Left lung (tissue), 10 donors: ENCODE data around the gene SH3BP5. TPM values are rescaled to one million over a fixed set of nuclear protein-coding genes. Genes with fewer than 3 reads are reported as not detected.

Experiments used
- ATAC-seq: fragments of 200-7000 bp; cut with Tn5 transposase; one replicate; pipeline ENCODE4 v1.9.1; 2020; ENCODE audit warnings: moderate library complexity
- DNase-seq, 4 donors: peaks; one replicate each; pipeline ENCODE4 v3.0.0-alpha.2; 2013 to 2020
- H3K27ac ChIP-seq, 2 donors: fragments of 200-600 bp; sonication (generic) in 1 of 2; one replicate each; pipeline versions ENCODE4 v1.5.0 to v1.8.0; 2020 to 2021
- H3K27me3 ChIP-seq, 2 donors: fragments of 200-600 bp; sonication (generic) in 1 of 2; one replicate each; pipeline versions ENCODE4 v1.5.0 to v1.8.0; 2020 to 2021
- H3K36me3 ChIP-seq, 2 donors: fragments of 200-600 bp; sonication (generic) in 1 of 2; one replicate each; pipeline versions ENCODE4 v1.5.0 to v1.8.0; 2020 to 2021
- H3K4me1 ChIP-seq, 2 donors: fragments of 200-600 bp; one replicate each; pipeline ENCODE4 v1.8.0; 2021
- H3K4me3 ChIP-seq, 2 donors: fragments of 200-600 bp; sonication (generic) in 1 of 2; one replicate each; pipeline versions ENCODE4 v1.5.0 to v1.8.0; 2020 to 2021; ENCODE audit warnings: mild to moderate bottlenecking in 1 of 2
- H3K9me3 ChIP-seq, 2 donors: fragments of 200-600 bp; sonication (generic) in 1 of 2; one replicate each; pipeline versions ENCODE4 v1.5.0 to v1.8.0; 2020 to 2021
- intact Hi-C, 2 donors: fragments of 100-400 bp; cut with DNase I; formaldehyde crosslinking; loops; one replicate each; pipeline versions ENCODE4 v1.11.2 to v1.14.2; 2022
- polyA plus RNA-seq, 6 donors: library from polyadenylated mRNA; unstranded; fragments of 120-200 nt; gene quantifications; one replicate each; pipeline ENCODE4 v1.2.1, GENCODE V29; 2013; ENCODE audit not compliant: insufficient read length in 6 of 6
- total RNA-seq, 2 donors: library from RNA; stranded (reverse); fragmentation: NEBNext Ultra II Directional; extraction: Animal tissue kit (Norgen Biotek cat#: 25700); gene quantifications; one replicate each; pipeline ENCODE4 v1.2.1, GENCODE V29; 2021
- TF ChIP-seq, protein P1 (sequence below), 2 donors: fragments of 200-600 bp; sonication (generic) in 1 of 2; IDR thresholded peaks; one replicate each; pipeline versions ENCODE4 v1.5.0 to v1.8.0; 2021; ENCODE audit warnings: antibody characterized with exemption in 2 of 2
- donor health status: DM: no; HTN: yes; CAD: no.
- donor health status: DM: no; HTN: no; CAD: no.

Gene SH3BP5
- total and polyA plus RNA-seq, 8 donors, result 53.3 to 65.5 (median 60.9) TPM

DNA sequence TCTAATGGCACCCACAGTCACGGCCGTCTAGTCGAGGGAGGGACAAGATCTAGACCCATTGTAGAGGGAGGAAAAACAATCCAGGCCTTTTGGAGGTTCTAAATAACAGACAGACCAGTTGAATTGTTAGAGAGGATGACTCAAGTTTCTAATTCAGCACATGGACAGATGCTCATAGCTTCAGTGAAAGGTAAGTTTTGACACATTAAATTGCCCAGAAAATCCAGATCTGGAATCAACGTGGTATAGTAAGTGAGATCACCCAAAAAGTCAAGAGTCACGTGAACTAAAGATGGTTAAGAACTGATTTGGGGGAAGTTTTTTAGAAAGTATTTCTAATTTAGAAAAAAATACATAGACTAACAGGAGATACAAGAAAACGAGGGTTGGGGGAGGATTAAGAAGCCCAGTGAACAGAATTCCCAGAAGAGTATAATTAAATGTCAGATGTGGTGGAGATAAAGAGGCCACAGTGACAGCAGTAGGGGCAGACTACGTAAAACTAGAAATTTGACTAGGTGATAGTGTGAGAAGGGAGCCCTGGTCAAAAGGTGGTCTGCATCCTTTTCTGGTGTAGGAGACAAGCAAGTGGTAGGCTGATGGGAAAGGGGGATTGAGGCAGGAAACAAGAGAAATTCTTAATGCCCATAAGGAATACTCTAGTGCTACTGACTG lies 79.2 kb downstream of the SH3BP5 start:
- TF ChIP-seq, protein P1, sequence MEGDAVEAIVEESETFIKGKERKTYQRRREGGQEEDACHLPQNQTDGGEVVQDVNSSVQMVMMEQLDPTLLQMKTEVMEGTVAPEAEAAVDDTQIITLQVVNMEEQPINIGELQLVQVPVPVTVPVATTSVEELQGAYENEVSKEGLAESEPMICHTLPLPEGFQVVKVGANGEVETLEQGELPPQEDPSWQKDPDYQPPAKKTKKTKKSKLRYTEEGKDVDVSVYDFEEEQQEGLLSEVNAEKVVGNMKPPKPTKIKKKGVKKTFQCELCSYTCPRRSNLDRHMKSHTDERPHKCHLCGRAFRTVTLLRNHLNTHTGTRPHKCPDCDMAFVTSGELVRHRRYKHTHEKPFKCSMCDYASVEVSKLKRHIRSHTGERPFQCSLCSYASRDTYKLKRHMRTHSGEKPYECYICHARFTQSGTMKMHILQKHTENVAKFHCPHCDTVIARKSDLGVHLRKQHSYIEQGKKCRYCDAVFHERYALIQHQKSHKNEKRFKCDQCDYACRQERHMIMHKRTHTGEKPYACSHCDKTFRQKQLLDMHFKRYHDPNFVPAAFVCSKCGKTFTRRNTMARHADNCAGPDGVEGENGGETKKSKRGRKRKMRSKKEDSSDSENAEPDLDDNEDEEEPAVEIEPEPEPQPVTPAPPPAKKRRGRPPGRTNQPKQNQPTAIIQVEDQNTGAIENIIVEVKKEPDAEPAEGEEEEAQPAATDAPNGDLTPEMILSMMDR (IDR thresholded peaks at IDR 0.05), result no peak
- no peaks in the 10 kb centered on the region for H3K27me3 ChIP-seq
- no peaks in the 10 kb centered on the region for H3K9me3 ChIP-seq
- no peak overlapping the region for H3K27ac ChIP-seq
- H3K36me3 ChIP-seq, result peaks cover 9 to 100% of the 10 kb centered on the region in 2 donors
- DNase-seq, result no peak
- no peaks in the 10 kb centered on the region for H3K4me1 ChIP-seq
- H3K4me3 ChIP-seq, result no peak overlapping the region
- intact Hi-C loops, result no loop called here
- no peak for ATAC-seq

DNA sequence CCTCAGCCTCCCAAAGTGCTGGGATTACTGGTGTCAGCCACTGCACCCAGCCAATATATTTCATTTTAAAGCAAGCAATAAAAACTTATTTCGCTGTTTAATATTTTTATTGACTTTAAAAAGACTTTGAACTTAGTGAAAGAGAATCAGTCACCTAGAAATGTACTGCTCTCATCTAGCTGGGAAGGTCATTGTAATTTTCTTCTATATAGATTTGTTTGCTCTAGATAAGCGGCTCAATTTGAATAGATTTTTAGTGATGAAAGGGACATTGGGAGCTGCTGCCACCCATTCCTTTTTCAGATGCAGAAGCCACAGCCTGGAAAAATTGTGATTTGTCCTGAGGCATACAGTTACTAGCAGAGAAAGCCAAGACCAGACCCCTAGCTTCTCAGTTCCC lies 86.2 kb downstream of the SH3BP5 start:
- peaks cover 3 to 100% of the 10 kb centered on the region in 2 donors for H3K36me3 ChIP-seq
- no peaks in the 10 kb centered on the region for H3K9me3 ChIP-seq
- H3K4me3 ChIP-seq, result no peak overlapping the region
- H3K27me3 ChIP-seq, result no peaks in the 10 kb centered on the region
- intact Hi-C loops, result no loop called here
- no peak overlapping the region for H3K27ac ChIP-seq
- TF ChIP-seq, protein P1 (IDR thresholded peaks at IDR 0.05), result no peak
- H3K4me1 ChIP-seq, result no peaks in the 10 kb centered on the region
- no peak for DNase-seq
- ATAC-seq, result no peak

DNA sequence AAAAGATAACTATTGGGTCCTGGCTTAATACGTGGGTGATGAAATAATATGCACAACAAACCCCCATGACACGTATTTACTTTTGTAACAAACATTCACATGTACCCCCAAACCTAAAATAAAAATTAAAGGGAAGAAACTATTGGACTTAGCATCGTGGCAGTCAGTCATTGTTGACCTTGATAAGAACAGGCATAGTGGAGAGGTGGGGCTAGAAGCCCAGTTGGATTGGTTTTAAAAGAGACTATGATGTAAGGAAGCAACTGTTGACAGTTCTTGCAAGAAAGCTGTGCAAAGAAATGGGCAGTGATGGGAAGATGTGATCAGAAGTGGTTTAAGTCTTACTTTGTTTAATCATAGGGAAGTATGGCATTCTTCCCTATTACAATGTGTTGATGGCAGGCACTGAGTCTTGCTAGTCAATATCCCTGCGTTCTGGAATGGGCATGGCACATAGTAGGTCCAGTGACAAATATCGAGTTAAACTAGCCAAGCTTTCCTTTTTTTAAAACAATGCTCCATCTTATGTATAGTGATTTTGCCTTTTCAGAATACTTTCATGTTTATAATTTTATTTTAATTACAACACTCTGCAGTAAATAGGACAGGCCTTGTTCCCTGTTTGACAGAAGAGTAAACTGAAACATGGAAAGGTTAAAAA lies 88.4 kb downstream of the SH3BP5 start:
- Histone ChIP-seq H3K9me3 (no peaks in the 10 kb centered on the region), H3K36me3 (peaks cover 5 to 99% of the 10 kb centered on the region in 2 donors), H3K27ac (no peak overlapping the region), H3K4me3 (no peak overlapping the region), H3K4me1 (no peaks in the 10 kb centered on the region), H3K27me3 (no peaks in the 10 kb centered on the region)
- TF ChIP-seq, protein P1 (IDR thresholded peaks at IDR 0.05), result no peak
- no peak for DNase-seq
- no peak for ATAC-seq
- intact Hi-C loops, result no loop called here

DNA sequence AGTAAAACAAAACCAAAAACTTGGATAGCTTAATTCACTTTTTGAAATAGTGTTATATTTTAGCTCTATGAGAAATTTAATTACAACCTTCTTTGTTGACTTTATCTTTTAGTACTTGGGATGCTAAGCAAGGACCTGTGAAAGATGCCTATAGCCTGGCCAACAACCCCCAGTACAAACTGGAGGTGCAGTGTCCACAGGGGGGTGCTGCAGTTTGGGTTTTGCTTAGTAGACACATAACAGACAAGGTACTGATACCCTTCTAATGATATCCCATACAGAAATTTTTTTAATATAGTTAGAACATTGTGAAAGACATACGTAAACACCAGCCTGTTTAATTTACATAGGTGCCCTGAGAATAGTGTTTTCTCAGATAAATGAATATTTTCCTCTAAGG lies 91.0 kb downstream of the SH3BP5 start:
- no peaks in the 10 kb centered on the region for H3K9me3 ChIP-seq
- TF ChIP-seq, protein P1 (IDR thresholded peaks at IDR 0.05), result peak; percentile 23 to 33
- no peaks in the 10 kb centered on the region for H3K4me1 ChIP-seq
- no peak overlapping the region for H3K27ac ChIP-seq
- H3K4me3 ChIP-seq, result no peak overlapping the region
- H3K27me3 ChIP-seq, result no peaks in the 10 kb centered on the region
- H3K36me3 ChIP-seq, result peaks cover 3 to 96% of the 10 kb centered on the region in 2 donors
- DNase-seq (no peak), ATAC-seq (peak; percentile 41)
- intact Hi-C loops, result no loop called here

DNA sequence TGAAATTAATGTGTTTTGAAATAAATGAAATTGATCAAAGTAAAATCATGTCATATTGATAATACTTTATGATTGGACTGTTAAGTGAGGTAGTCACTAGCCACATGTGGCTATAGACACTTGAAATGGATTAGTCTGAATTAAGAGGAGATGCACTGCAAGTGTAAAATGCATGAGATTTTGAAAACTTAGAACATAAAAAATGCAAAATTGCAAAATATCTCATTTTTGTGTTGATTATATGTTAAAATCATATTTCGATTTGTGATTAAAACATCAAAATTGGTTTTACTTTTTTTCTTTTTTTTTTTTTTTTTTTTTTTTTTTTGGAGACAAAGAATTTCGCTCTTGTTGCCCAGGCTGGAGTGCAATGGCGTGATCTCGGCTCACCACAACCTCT lies 103.1 kb downstream of the SH3BP5 start:
- no peaks in the 10 kb centered on the region for H3K27me3 ChIP-seq
- ATAC-seq (no peak), DNase-seq (no peak)
- no peak overlapping the region for H3K4me3 ChIP-seq
- no peaks in the 10 kb centered on the region for H3K9me3 ChIP-seq
- intact Hi-C loops, result no loop called here
- no peak overlapping the region for H3K27ac ChIP-seq
- H3K4me1 ChIP-seq, result no peaks in the 10 kb centered on the region
- peaks cover 0 to 93% of the 10 kb centered on the region in 2 donors for H3K36me3 ChIP-seq
- TF ChIP-seq, protein P1 (IDR thresholded peaks at IDR 0.05), result no peak
